SK-N-MC (cell line): ENCODE data around the gene ERMN.

ENCODE experiments used
- EZH2 ChIP-seq: fragments of 200-600 bp; sonication (generic); IDR thresholded peaks from one replicate; pipeline ENCODE4 v1.6.1; 2017; ENCODE audit warnings: antibody characterized with exemption
- FOXP2 ChIP-seq: optimal IDR thresholded peaks from 2 replicates; pipeline ENCODE3; 2011; ENCODE audit warnings: mild to moderate bottlenecking, moderate library complexity; ENCODE audit not compliant: insufficient read depth; ENCODE audit errors: extremely low read length, control extremely low read depth
- POLR2AphosphoS5 ChIP-seq: IDR thresholded peaks from 2 replicates; pipeline ENCODE4 v1.6.1; 2012; ENCODE audit warnings: mild to moderate bottlenecking, low read depth, low read length, borderline replicate concordance

DNA sequence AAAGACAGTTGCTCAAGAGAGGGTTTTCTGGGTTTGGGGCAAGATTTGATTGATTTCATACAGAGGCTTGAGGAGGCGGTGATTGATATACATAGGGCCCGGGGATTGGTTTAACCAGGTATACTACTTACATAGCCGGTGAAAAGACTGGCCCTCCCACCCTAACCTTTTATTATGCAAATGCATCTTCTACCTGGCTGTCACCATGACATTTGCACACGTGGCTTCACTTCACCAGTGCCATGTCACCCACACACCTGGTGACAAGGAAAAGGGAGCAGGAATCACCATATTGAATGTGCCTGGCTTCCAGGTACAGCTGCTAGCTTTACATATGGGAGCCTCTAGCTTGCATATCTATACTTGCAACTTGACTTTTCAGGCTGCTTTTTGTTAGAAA, 9.7 kb downstream of the ERMN start:
- TF ChIP-seq POLR2AphosphoS5 (no peak), FOXP2 (no peak), EZH2 (no peak)
